Stomach (tissue), 9 donors: ENCODE results near the gene CAPRIN1. TPM values are rescaled to one million over a fixed set of nuclear protein-coding genes. Genes with fewer than 3 reads are reported as not detected.
A peak's percentile ranks its signal among the peaks of the same experiment; 100 is the strongest.
"Not testable (repeated sequence)": the region's sequence is repeated elsewhere in the genome, so short reads cannot be mapped to it uniquely, and the experiment has no call there.

Source experiments
- DNase-seq, 2 donors: peaks; one replicate each; pipeline versions ENCODE4 v3.0.0 to v3.0.0-alpha.2; 2013 to 2019
- H3K27ac ChIP-seq, 5 donors: fragments of 200-600 bp in 4 of 5; sonication (generic) in 4 of 5; one replicate each; pipeline ENCODE4 v1.5.1; 2013 to 2019; ENCODE audit warnings: mild to moderate bottlenecking in 1 of 5, moderate library complexity in 1 of 5
- H3K27me3 ChIP-seq, 3 donors: fragments of 200-600 bp; sonication (generic); one replicate each; pipeline ENCODE4 v1.5.1; 2017 to 2019; ENCODE audit warnings: mixed run types in 1 of 3
- H3K36me3 ChIP-seq, 4 donors: fragments of 200-600 bp; sonication (generic); 1 replicate in 3 of 4; 2 replicates in 1 of 4; pipeline ENCODE4 v1.5.1; 2016 to 2019
- H3K4me1 ChIP-seq, 4 donors: fragments of 200-600 bp; sonication (generic); one replicate each; pipeline ENCODE4 v1.5.1; 2016 to 2019
- H3K4me3 ChIP-seq, 4 donors: fragments of 200-600 bp; sonication (generic) in 3 of 4; one replicate each; pipeline ENCODE4 v1.5.1; 2016 to 2019; ENCODE audit warnings: mild to moderate bottlenecking in 1 of 4
- H3K9me3 ChIP-seq, 4 donors: fragments of 200-600 bp; sonication (generic); one replicate each; pipeline ENCODE4 v1.5.1; 2016 to 2019
- CTCF ChIP-seq, 7 experiments: fragments of 450-650 bp in 4 of 7; fragments of 200-600 bp in 3 of 7; sonication (generic) in 3 of 7; IDR thresholded peaks; one replicate each; pipeline ENCODE4 v1.5.1; 2016 to 2019; ENCODE audit warnings: antibody characterized with exemption in 7 of 7, control low read depth in 2 of 7, mild to moderate bottlenecking in 1 of 7
- EP300 ChIP-seq: sonication (generic); formaldehyde crosslinking; IDR thresholded peaks from one replicate; pipeline ENCODE4 v1.6.1; 2017; ENCODE audit warnings: antibody characterized with exemption
- POLR2A ChIP-seq, 4 donors: fragments of 450-650 bp; IDR thresholded peaks; one replicate each; pipeline ENCODE4 v1.6.1; 2016; ENCODE audit warnings: antibody characterized with exemption in 4 of 4, control low read depth in 2 of 4, mild to moderate bottlenecking in 1 of 4, moderate library complexity in 1 of 4
- POLR2AphosphoS5 ChIP-seq, 3 donors: sonication (generic); formaldehyde crosslinking; IDR thresholded peaks; one replicate each; pipeline ENCODE4 v1.6.1; 2016; ENCODE audit warnings: antibody characterized with exemption in 3 of 3
- WGBS, 5 donors: extraction: QIAGEN DNeasy Blood & Tissue Kit in 3 of 5; methylation state at CpG; one replicate each; pipeline versions ENCODE4 v1.1.5 to v1.1.7; 2013 to 2018; 5-methylcytosine and 5-hydroxymethylcytosine counted together
- intact Hi-C: fragments of 100-400 bp; cut with DNase I; formaldehyde crosslinking; loops from one replicate; pipeline ENCODE4 v1.15.1; 2023; ENCODE audit warnings: low total_unique reads
- polyA plus RNA-seq, 3 donors: library from polyadenylated mRNA; stranded (reverse); fragments of 200-250 nt; gene quantifications; one replicate each; pipeline ENCODE4 v1.2.3, GENCODE V29; 2013
- total RNA-seq, 5 donors: library from RNA; depleted of rRNA; stranded (reverse); fragments of >200 nt; gene quantifications; one replicate each; pipeline versions ENCODE4 v1.1.0 to v1.2.3, GENCODE V29; 2014 to 2016
- donor health status: healthy with polysubstance abuse.
- donor health status: Bipolar disorder and iron deficiency.
- donor health status: healthy.

The CAPRIN1 gene
- total and polyA plus RNA-seq, 8 donors, result 57.2 to 290 (median 101) TPM

GRCh38 chr11:34086554-34087283 is 35.2 kb downstream of the CAPRIN1 start:
- Histone ChIP-seq H3K27me3 (no peaks in the 10 kb centered on the region), H3K4me1 (peaks cover 0 to 6% (median 0%) of the 10 kb centered on the region in 4 donors), H3K4me3 (no peak overlapping the region), H3K9me3 (no peaks in the 10 kb centered on the region), H3K36me3 (peaks cover 90 to 100% (median 99%) of the 10 kb centered on the region in 4 donors), H3K27ac (no peak overlapping the region)
- WGBS, 5 donors, result 84 to 91% (median 89%) methylated on average over 4 of the region's 4 CpGs
- no peak for DNase-seq
- TF ChIP-seq CTCF (IDR thresholded peaks at IDR 0.05), result no peak
- TF ChIP-seq POLR2A (IDR thresholded peaks at IDR 0.05), result no peak
- no peak for TF ChIP-seq EP300
- intact Hi-C loops, result no loop called here

DNA sequence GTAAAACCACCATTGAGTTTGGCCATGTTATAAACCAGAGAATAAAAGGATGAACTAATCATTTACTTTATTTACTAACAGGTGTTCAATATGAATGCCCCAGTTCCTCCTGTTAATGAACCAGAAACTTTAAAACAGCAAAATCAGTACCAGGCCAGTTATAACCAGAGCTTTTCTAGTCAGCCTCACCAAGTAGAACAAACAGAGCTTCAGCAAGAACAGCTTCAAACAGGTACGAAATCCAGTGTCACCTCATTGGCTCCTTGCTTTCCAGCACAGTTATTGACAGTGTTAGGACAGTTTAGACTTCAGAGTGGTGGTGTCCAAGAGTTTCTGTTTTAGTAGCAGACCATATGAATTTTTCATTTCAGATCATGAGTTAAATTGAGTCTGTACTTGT is 40.3 kb downstream of the CAPRIN1 start:
- Histone ChIP-seq H3K9me3 (no peaks in the 10 kb centered on the region), H3K4me1 (no peaks in the 10 kb centered on the region), H3K27me3 (no peaks in the 10 kb centered on the region), H3K27ac (no peak overlapping the region), H3K36me3 (peaks cover 71 to 100% (median 99%) of the 10 kb centered on the region in 4 donors), H3K4me3 (no peak overlapping the region)
- no peak for DNase-seq
- intact Hi-C loops, result no loop called here
- WGBS, 5 donors, result 74 to 89% (median 77%) methylated on average over 1 of the region's 1 CpG
- TF ChIP-seq POLR2A (IDR thresholded peaks at IDR 0.05) (no peak), CTCF (IDR thresholded peaks at IDR 0.05) (no peak), POLR2AphosphoS5 (IDR thresholded peaks at IDR 0.05) (no peak), EP300 (no peak)

DNA sequence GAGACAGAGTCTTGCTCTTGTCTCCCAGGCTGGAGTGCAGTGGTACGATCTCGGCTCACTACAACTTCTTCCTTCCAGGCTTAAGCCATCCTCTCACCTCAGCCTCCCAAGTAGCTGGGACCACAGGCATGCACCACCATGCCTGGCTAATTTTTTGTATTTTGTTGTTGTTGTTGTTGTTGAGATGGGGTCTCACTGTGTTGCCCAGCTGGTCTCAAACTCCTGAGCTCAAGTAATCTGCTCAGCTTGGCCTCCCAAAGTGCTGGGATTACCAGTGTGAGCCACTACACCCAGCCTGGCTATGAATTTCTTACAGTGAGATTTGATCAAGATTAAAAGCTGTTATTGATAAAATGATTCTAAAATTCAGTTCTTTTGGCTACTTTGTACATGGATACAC is 43.4 kb downstream of the CAPRIN1 start:
- intact Hi-C loops, DNase-seq, H3K9me3 ChIP-seq, H3K4me3 ChIP-seq, H3K27me3 ChIP-seq, H3K27ac ChIP-seq, H3K4me1 ChIP-seq: not testable (repeated sequence)
- H3K36me3 ChIP-seq, result peaks cover 76 to 100% (median 100%) of the 10 kb centered on the region in 4 donors
- 95 to 100% (median 98%) methylated on average over 2 of the region's 2 CpGs for WGBS, 5 donors

DNA sequence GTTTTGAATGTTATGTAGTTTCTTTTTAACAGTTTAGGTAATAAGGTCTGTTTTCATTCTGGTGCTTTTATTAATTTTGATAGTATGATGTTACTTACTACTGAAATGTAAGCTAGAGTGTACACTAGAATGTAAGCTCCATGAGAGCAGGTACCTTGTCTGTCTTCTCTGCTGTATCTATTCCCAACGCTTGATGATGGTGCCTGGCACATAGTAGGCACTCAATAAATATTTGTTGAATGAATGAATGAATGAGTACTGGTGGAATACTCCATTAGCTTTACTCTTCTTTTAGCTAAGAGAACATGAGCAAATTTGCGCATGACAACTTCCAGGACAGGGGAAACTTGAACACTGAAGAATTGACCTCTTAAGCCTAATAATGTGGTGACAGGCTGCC is 47.3 kb downstream of the CAPRIN1 start:
- Histone ChIP-seq H3K27me3 (no peaks in the 10 kb centered on the region), H3K36me3 (peaks cover 60 to 90% (median 84%) of the 10 kb centered on the region in 4 donors), H3K4me1 (no peaks in the 10 kb centered on the region), H3K9me3 (no peaks in the 10 kb centered on the region), H3K27ac (no peak overlapping the region), H3K4me3 (no peak overlapping the region)
- intact Hi-C loops, result no loop called here
- DNase-seq, result no peak
- TF ChIP-seq POLR2AphosphoS5 (IDR thresholded peaks at IDR 0.05), result no peak
- TF ChIP-seq POLR2A (IDR thresholded peaks at IDR 0.05), result no peak
- TF ChIP-seq EP300, result no peak
- TF ChIP-seq CTCF (IDR thresholded peaks at IDR 0.05), result no peak
- 93 to 97% (median 94%) methylated on average over 2 of the region's 2 CpGs for WGBS, 5 donors

DNA sequence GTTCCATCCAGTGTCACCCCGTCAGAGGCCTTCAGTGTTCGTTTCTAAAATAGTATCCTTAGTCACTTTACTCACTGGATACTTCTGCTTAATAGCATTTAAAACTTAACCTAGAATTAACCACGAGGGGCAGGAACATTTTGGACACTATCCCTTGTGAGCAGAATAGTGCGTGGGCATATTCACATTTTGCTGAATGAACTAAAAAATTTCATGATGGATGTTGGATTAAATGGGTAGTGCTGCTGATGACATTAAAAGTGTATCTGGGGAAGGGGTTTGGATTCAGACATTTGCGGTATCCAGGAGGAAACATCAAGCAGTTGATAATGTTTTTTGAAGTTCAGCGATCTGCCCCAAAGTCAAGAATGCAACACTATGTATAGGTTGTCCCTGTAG is 53.1 kb downstream of the CAPRIN1 start:
- no peaks in the 10 kb centered on the region for H3K27me3 ChIP-seq
- H3K4me1 ChIP-seq, result peaks cover 10 to 30% (median 28%) of the 10 kb centered on the region in 4 donors
- H3K4me3 ChIP-seq, result peak overlapping the region; percentile 79 to 100 (median 88)
- intact Hi-C loops, result no loop called here
- H3K27ac ChIP-seq, result peak overlapping the region; percentile 89 to 94 (median 92)
- H3K9me3 ChIP-seq, result no peaks in the 10 kb centered on the region
- TF ChIP-seq EP300 (no peak), POLR2AphosphoS5 (IDR thresholded peaks at IDR 0.05) (no peak), CTCF (IDR thresholded peaks at IDR 0.05) (no peak), POLR2A (IDR thresholded peaks at IDR 0.05) (no peak)
- WGBS, 5 donors, result 11 to 16% (median 15%) methylated on average over 6 of the region's 6 CpGs
- peaks cover 12 to 53% (median 43%) of the 10 kb centered on the region in 4 donors for H3K36me3 ChIP-seq
- no peak for DNase-seq
